ENCODE data around the gene KLK15. TPM values are rescaled to one million over a fixed set of nuclear protein-coding genes. Genes with fewer than 3 reads are reported as not detected.
A peak's percentile ranks its signal among the peaks of the same experiment; 100 is the strongest.

The KLK15 gene
- total and polyA plus RNA-seq, 2 of the 8 experiments (the other 6 are each of a cell fraction or from before 2014, with no cell fraction given): not detected

- Histone ChIP-seq H2AK5ac (ENCODE audit: low read depth, low read length) (no peak overlapping the region), H4K8ac (ENCODE audit: extremely low read depth, insufficient read depth, low read length) (no peak overlapping the region), H3K9ac (replicated peaks in 1 of 4; ENCODE audit: extremely low read depth in 1 of 4, low read depth in 3 of 4, low read length in 3 of 4) (no peak overlapping the region), H3K36me3 (ENCODE audit: control insufficient read depth in 2 of 4, insufficient read depth in 4 of 4, low read length in 3 of 4) (no peaks in the 10 kb centered on the region), H2BK20ac (ENCODE audit: low read length) (no peak overlapping the region), H2BK5ac (ENCODE audit: low read depth, low read length) (no peak overlapping the region), H3K79me1 (ENCODE audit: low read depth, low read length) (no peaks in the 10 kb centered on the region), H3K23ac (ENCODE audit: insufficient read length) (no peak overlapping the region), H2BK120ac (replicated peaks; ENCODE audit: low read depth, low read length) (no peak overlapping the region), H3K4me3 (ENCODE audit: extremely low read depth in 1 of 4, insufficient read depth in 2 of 4, low read depth in 3 of 4, low read length in 4 of 4) (peak overlapping the region in 1 of 4 experiments; percentile 47; a peak in 1 of 8 replicates), H3K4ac (replicated peaks; ENCODE audit: insufficient read length, low read depth, low read length) (no peak overlapping the region), H3K18ac (ENCODE audit: extremely low read depth, low read length) (no peak overlapping the region), H2BK15ac (ENCODE audit: low read length) (no peak overlapping the region), H2BK12ac (ENCODE audit: low read depth, low read length) (no peak overlapping the region), H3K56ac (replicated peaks; ENCODE audit: insufficient read length, low read depth, low read length) (no peak overlapping the region), H3K79me2 (ENCODE audit: control insufficient read depth in 1 of 2, insufficient read depth in 2 of 2, low read length in 2 of 2) (no peaks in the 10 kb centered on the region), H2AFZ (ENCODE audit: low read length) (no peak overlapping the region), H4K5ac (ENCODE audit: insufficient read length, low read depth, low read length) (no peak overlapping the region), H3K4me2 (ENCODE audit: insufficient read depth in 1 of 2, low read depth in 2 of 2, low read length in 2 of 2) (peak overlapping the region; percentile 61 to 62; a peak in 2 of 4 replicates), H3K14ac (ENCODE audit: insufficient read length) (no peak overlapping the region), H3K9me3 (ENCODE audit: insufficient read depth in 2 of 2, low read depth in 1 of 2, low read length in 1 of 2) (no peaks in the 10 kb centered on the region; a peak in 1 of 4 replicates), H3K23me2 (ENCODE audit: low read depth, low read length) (peaks cover 4% of the 10 kb centered on the region; the same call in 1 of the 2 replicates), H4K20me1 (replicated peaks in 1 of 2; ENCODE audit: control insufficient read depth in 1 of 2, insufficient read depth in 2 of 2, low read length in 2 of 2) (peaks cover 0 to 2% of the 10 kb centered on the region in 2 experiments), H4K91ac (replicated peaks; ENCODE audit: insufficient read length, low read length) (no peak overlapping the region), H3K4me1 (replicated peaks in 1 of 4; ENCODE audit: control insufficient read depth in 3 of 4, insufficient read depth in 4 of 4, low read length in 3 of 4) (peaks cover 2 to 7% (median 4%) of the 10 kb centered on the region in 4 experiments; a peak in 5 of 7 replicates), H3K27ac (ENCODE audit: low read depth, low read length) (no peak overlapping the region), H3K27me3 (replicated peaks in 1 of 4; ENCODE audit: control insufficient read depth in 3 of 4, extremely low read depth in 1 of 4, insufficient read depth in 3 of 4, low read length in 3 of 4) (peaks cover 3 to 53% (median 33%) of the 10 kb centered on the region in 4 experiments)
- 65 to 100% methylated on average over 1 to 4 of the region's 4 CpGs for WGBS, 2 experiments (ENCODE audit: extremely low coverage in 1 of 2, insufficient coverage in 1 of 2, insufficient read length in 1 of 2, insufficient replicate concordance in 2 of 2, low coverage in 1 of 2, low lambda C conversion rate in 2 of 2, missing lambda C conversion rate in 1 of 2)
- CTCF ChIA-PET (ENCODE audit: partially characterized antibody): interaction anchor here (0.6 to 10.2 kb wide), 9 partner anchors 55 to 291 kb away, joined by 3 to 170 read pairs (median 5); partner anchors contain the start of genes CLEC11A and SHANK1
- POLR2A ChIA-PET (ENCODE audit: partially characterized antibody): interaction anchor here (0.9 to 9.7 kb wide), 2 partner anchors 17 to 112 kb away, joined by 3 to 110 read pairs; partner anchors contain the start of gene ACP4
- no peak for TF ChIP-seq RNF2 (IDR thresholded peaks at IDR 0.05; ENCODE audit: borderline replicate concordance, low read depth, low read length, missing control alignments, poor library complexity, severe bottlenecking)
- DNase-seq (ENCODE audit: low read depth in 1 of 2, low spot score in 2 of 2) (no peak), FAIRE-seq (no peak)
These were observed 56.1 kb downstream of the KLK15 start for GRCh38 chr19:50777261-50777660.

All from H1 (cell line).